Measurements from ENCODE around the gene GPR35. TPM values are rescaled to one million over a fixed set of nuclear protein-coding genes. Genes with fewer than 3 reads are reported as not detected.
A peak's percentile ranks its signal among the peaks of the same experiment; 100 is the strongest.
"Not testable (repeated sequence)": the region's sequence is repeated elsewhere in the genome, so short reads cannot be mapped to it uniquely, and the experiment has no call there.

Gene GPR35
- total and polyA plus RNA-seq, 4 experiments from 2014 or later: 0.71 to 6.8 (median 3.8) TPM

DNA sequence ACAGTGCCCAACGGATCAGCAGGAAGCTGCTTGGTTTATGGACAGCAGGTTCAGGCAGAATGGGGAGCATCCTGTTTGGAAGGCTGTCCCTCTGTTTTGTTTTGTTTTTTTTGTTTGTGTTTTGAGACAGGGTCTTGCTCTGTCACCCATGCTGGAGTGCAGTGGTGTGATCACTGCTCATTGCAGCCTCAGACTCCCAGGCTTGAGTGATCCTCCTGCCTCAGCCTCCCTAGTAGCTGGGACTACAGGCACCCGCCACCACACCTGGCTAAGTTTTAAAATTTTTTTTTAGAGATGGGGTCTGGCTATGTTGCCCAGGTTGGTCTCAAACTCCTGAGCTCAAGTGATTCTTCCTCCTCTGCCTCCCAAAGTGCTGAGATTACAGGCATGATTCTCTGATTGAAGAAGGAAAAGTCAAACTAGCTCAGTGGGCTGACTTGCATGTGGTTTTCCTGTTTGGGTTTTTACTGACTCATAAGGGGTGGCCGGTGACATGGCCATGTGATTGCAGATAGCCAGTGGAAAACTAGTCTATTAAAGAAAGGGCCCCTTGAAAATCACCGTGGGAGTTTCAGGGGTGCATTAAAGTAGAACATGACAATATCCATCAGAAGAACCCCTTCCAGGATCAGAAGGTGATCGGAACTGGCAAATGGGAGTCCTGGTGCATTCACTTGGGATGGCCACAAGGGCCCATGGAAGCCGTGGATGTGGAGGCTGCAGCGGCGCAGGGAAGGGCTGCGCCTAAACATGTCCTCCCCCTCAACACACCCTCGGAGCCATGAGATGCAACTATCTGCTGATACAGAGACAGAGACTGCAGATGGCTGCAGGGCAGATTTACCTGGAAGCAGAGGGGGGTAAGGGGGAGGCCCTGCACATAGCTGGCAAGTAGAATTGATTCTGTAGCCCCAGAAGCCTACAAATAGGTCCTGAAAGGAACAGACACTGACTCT lies 30.9 kb downstream of the GPR35 start:
- Histone ChIP-seq H3K27ac (ENCODE audit: low read depth, low read length) (no peak overlapping the region), H3K4me3 (ENCODE audit: low read length in 2 of 2) (no peak overlapping the region), H3K9me3 (ENCODE audit: control insufficient read depth in 1 of 2, low read length in 2 of 2) (no peaks in the 10 kb centered on the region), H3K4me1 (ENCODE audit: insufficient read depth, low read length) (peaks cover 6% of the 10 kb centered on the region), H3K36me3 (ENCODE audit: insufficient read depth, low read length) (no peaks in the 10 kb centered on the region), H3K27me3 (ENCODE audit: insufficient read depth, low read length) (no peaks in the 10 kb centered on the region)
- ChIA-PET CTCF (ENCODE audit: partially characterized antibody) (interaction anchor here (0.6 to 1.0 kb wide), 2 partner anchors 113 to 142 kb away, joined by 3 to 5 read pairs; no protein-coding TSS in a partner anchor), POLR2A (ENCODE audit: partially characterized antibody) (no interaction called here)
- Mint-ChIP-seq H3K9me3 (peaks cover 0 to 7% (median 0%) of the 10 kb centered on the region in 8 donors), H3K4me3 (no peak overlapping the region), H3K36me3 (no peaks in the 10 kb centered on the region), H3K27me3 (peaks cover 4 to 17% of the 10 kb centered on the region in 2 donors), H3K27ac (peak overlapping the region in 2 of 7 donors; percentile 22 to 38), H3K4me1 (peaks cover 7 to 21% (median 11%) of the 10 kb centered on the region in 4 donors)
- intact Hi-C loops (cut with micrococcal nuclease): no loop called here
- no peak for DNase-seq

DNA sequence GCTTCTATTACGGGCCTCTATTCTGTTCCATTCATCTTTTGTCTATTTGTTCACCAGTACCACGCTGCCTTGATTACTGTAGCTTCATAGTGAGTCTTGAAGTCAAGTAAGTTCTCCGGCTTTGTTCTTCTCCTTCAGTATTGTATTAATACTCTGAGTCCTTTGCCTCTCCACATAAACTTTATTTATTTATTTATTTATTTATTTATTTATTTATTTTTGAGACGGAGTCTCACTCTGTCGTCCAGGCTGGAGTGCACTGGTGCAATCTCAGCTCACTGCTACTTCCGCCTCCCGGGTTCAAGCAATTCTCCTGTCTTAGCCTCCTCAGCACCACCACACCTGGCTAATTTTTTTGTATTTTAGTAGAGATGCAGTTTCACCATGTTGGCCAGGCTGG lies 34.6 kb downstream of the GPR35 start:
- H3K36me3 Mint-ChIP-seq; H3K27ac ChIP-seq (ENCODE audit: low read depth, low read length); H3K27me3 ChIP-seq (ENCODE audit: insufficient read depth, low read length); H3K4me1 ChIP-seq (ENCODE audit: insufficient read depth, low read length); H3K36me3 ChIP-seq (ENCODE audit: insufficient read depth, low read length); H3K9me3 ChIP-seq (ENCODE audit: control insufficient read depth in 1 of 2, low read length in 2 of 2); POLR2A ChIA-PET (ENCODE audit: partially characterized antibody); H3K4me3 ChIP-seq (ENCODE audit: low read length in 2 of 2); intact Hi-C loops (cut with micrococcal nuclease); DNase-seq; H3K27ac Mint-ChIP-seq; H3K4me3 Mint-ChIP-seq; CTCF ChIA-PET (ENCODE audit: partially characterized antibody): not testable (repeated sequence)
- peaks cover 6 to 15% (median 8%) of the 10 kb centered on the region in 4 donors for H3K4me1 Mint-ChIP-seq
- peaks cover 0 to 17% of the 10 kb centered on the region in 2 donors for H3K27me3 Mint-ChIP-seq
- peaks cover 0 to 13% (median 7%) of the 10 kb centered on the region in 8 donors for H3K9me3 Mint-ChIP-seq

GRCh38 chr2:240662681-240663080 lies 37.4 kb downstream of the GPR35 start:
- Mint-ChIP-seq H3K4me3 (no peak overlapping the region), H3K4me1 (no peaks in the 10 kb centered on the region), H3K36me3 (no peaks in the 10 kb centered on the region), H3K27me3 (peaks cover 7 to 19% of the 10 kb centered on the region in 2 donors), H3K9me3 (peaks cover 0 to 24% (median 17%) of the 10 kb centered on the region in 8 donors), H3K27ac (no peak overlapping the region)
- H3K27ac ChIP-seq (ENCODE audit: low read depth, low read length): no peak overlapping the region
- no peaks in the 10 kb centered on the region for H3K9me3 ChIP-seq (ENCODE audit: control insufficient read depth in 1 of 2, low read length in 2 of 2)
- ChIA-PET CTCF (ENCODE audit: partially characterized antibody) (no interaction called here), POLR2A (ENCODE audit: partially characterized antibody) (no interaction called here)
- H3K27me3 ChIP-seq (ENCODE audit: insufficient read depth, low read length): no peaks in the 10 kb centered on the region
- no peak overlapping the region for H3K4me3 ChIP-seq (ENCODE audit: low read length in 2 of 2)
- intact Hi-C loops (cut with micrococcal nuclease): no loop called here
- DNase-seq: no peak
- no peaks in the 10 kb centered on the region for H3K4me1 ChIP-seq (ENCODE audit: insufficient read depth, low read length)
- H3K36me3 ChIP-seq (ENCODE audit: insufficient read depth, low read length): no peaks in the 10 kb centered on the region

GRCh38 chr2:240663546-240664190 lies 38.4 kb downstream of the GPR35 start:
- no peaks in the 10 kb centered on the region for H3K4me1 ChIP-seq (ENCODE audit: insufficient read depth, low read length)
- H3K36me3 ChIP-seq (ENCODE audit: insufficient read depth, low read length): no peaks in the 10 kb centered on the region
- H3K27me3 ChIP-seq (ENCODE audit: insufficient read depth, low read length): no peaks in the 10 kb centered on the region
- H3K9me3 ChIP-seq (ENCODE audit: control insufficient read depth in 1 of 2, low read length in 2 of 2): no peaks in the 10 kb centered on the region
- DNase-seq: no peak
- Mint-ChIP-seq H3K9me3 (peaks cover 0 to 24% (median 17%) of the 10 kb centered on the region in 8 donors), H3K4me1 (no peaks in the 10 kb centered on the region), H3K4me3 (no peak overlapping the region), H3K27me3 (peaks cover 8 to 19% of the 10 kb centered on the region in 2 donors), H3K27ac (no peak overlapping the region), H3K36me3 (no peaks in the 10 kb centered on the region)
- no peak overlapping the region for H3K27ac ChIP-seq (ENCODE audit: low read depth, low read length)
- CTCF ChIA-PET (ENCODE audit: partially characterized antibody): no interaction called here
- intact Hi-C loops (cut with micrococcal nuclease): no loop called here
- H3K4me3 ChIP-seq (ENCODE audit: low read length in 2 of 2): no peak overlapping the region
- POLR2A ChIA-PET (ENCODE audit: partially characterized antibody): no interaction called here

- no peaks in the 10 kb centered on the region for H3K36me3 Mint-ChIP-seq
- intact Hi-C loops (cut with micrococcal nuclease): no loop called here
- no peak overlapping the region for H3K4me3 ChIP-seq (ENCODE audit: low read length in 2 of 2)
- no peaks in the 10 kb centered on the region for H3K36me3 ChIP-seq (ENCODE audit: insufficient read depth, low read length)
- no peak for DNase-seq
- H3K9me3 Mint-ChIP-seq: peaks cover 0 to 24% (median 17%) of the 10 kb centered on the region in 8 donors
- no peak overlapping the region for H3K27ac ChIP-seq (ENCODE audit: low read depth, low read length)
- CTCF ChIA-PET (ENCODE audit: partially characterized antibody): no interaction called here
- H3K9me3 ChIP-seq (ENCODE audit: control insufficient read depth in 1 of 2, low read length in 2 of 2): no peaks in the 10 kb centered on the region
- H3K27ac Mint-ChIP-seq: no peak overlapping the region
- peaks cover 8 to 19% of the 10 kb centered on the region in 2 donors for H3K27me3 Mint-ChIP-seq
- POLR2A ChIA-PET (ENCODE audit: partially characterized antibody): no interaction called here
- no peaks in the 10 kb centered on the region for H3K4me1 ChIP-seq (ENCODE audit: insufficient read depth, low read length)
- no peak overlapping the region for H3K4me3 Mint-ChIP-seq
- no peaks in the 10 kb centered on the region for H3K27me3 ChIP-seq (ENCODE audit: insufficient read depth, low read length)
- H3K4me1 Mint-ChIP-seq: no peaks in the 10 kb centered on the region
Observed at GRCh38 chr2:240664622-240665021, 39.3 kb downstream of the GPR35 start.

DNA sequence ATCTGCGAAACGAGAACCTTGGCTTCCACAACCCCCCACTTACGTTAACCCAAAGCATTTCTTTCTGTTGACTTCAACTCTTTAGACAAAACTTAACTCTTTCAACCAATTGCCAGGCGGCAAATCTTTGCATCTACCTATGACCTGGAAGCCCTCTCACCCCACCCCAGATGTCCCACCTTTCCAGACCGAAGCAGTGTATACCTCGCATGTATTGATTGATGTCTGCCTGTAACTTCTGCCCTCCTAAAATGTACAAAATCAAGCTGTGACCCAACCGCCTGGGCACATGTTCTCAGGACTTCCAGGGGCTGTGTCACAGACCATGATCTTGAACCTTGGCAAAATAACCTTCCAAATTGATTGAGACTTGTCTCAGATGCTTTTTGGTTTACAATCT lies 45.1 kb downstream of the GPR35 start:
- no peak overlapping the region for H3K27ac ChIP-seq (ENCODE audit: low read depth, low read length)
- H3K4me1 ChIP-seq (ENCODE audit: insufficient read depth, low read length): no peaks in the 10 kb centered on the region
- Mint-ChIP-seq H3K27me3 (peaks cover 12 to 22% of the 10 kb centered on the region in 2 donors), H3K4me3 (no peak overlapping the region), H3K36me3 (no peaks in the 10 kb centered on the region), H3K9me3 (peaks cover 0 to 11% (median 5%) of the 10 kb centered on the region in 8 donors), H3K4me1 (no peaks in the 10 kb centered on the region), H3K27ac (no peak overlapping the region)
- POLR2A ChIA-PET (ENCODE audit: partially characterized antibody): no interaction called here
- H3K4me3 ChIP-seq (ENCODE audit: low read length in 2 of 2): no peak overlapping the region
- CTCF ChIA-PET (ENCODE audit: partially characterized antibody): no interaction called here
- no peaks in the 10 kb centered on the region for H3K27me3 ChIP-seq (ENCODE audit: insufficient read depth, low read length)
- no peaks in the 10 kb centered on the region for H3K9me3 ChIP-seq (ENCODE audit: control insufficient read depth in 1 of 2, low read length in 2 of 2)
- intact Hi-C loops (cut with micrococcal nuclease): no loop called here
- no peak for DNase-seq
- H3K36me3 ChIP-seq (ENCODE audit: insufficient read depth, low read length): no peaks in the 10 kb centered on the region

DNA sequence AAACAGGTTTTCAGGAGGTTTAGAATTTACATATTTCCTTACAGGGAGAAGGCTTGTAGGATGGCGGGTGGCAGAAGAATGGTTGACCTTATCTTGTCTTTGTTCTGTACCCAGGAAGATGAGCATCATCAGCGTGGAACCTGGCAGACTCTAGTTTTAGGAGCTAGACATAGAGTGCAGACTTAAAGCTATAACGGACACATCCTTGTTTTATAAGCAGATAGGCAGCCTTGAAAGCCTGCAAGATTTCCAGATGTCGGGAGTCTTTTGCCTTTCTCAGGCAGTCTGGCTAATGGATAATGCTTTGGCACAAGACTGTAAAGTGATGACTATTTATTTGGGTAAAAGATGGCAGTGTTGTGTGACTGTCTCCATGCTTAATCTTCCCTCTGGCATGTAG lies 45.7 kb downstream of the GPR35 start:
- intact Hi-C loops (cut with micrococcal nuclease): no loop called here
- H3K36me3 Mint-ChIP-seq: no peaks in the 10 kb centered on the region
- H3K4me3 Mint-ChIP-seq: no peak overlapping the region
- no peak overlapping the region for H3K27ac Mint-ChIP-seq
- ChIA-PET CTCF (ENCODE audit: partially characterized antibody) (no interaction called here), POLR2A (ENCODE audit: partially characterized antibody) (no interaction called here)
- Histone ChIP-seq H3K9me3 (ENCODE audit: control insufficient read depth in 1 of 2, low read length in 2 of 2) (no peaks in the 10 kb centered on the region), H3K27ac (ENCODE audit: low read depth, low read length) (no peak overlapping the region), H3K27me3 (ENCODE audit: insufficient read depth, low read length) (no peaks in the 10 kb centered on the region), H3K36me3 (ENCODE audit: insufficient read depth, low read length) (no peaks in the 10 kb centered on the region), H3K4me1 (ENCODE audit: insufficient read depth, low read length) (no peaks in the 10 kb centered on the region), H3K4me3 (ENCODE audit: low read length in 2 of 2) (no peak overlapping the region)
- H3K4me1 Mint-ChIP-seq: no peaks in the 10 kb centered on the region
- H3K27me3 Mint-ChIP-seq: peaks cover 12 to 22% of the 10 kb centered on the region in 2 donors
- peaks cover 0 to 7% (median 3%) of the 10 kb centered on the region in 8 donors for H3K9me3 Mint-ChIP-seq
- DNase-seq: no peak
